ENCODE data around the gene FNIP1.
"Not testable (repeated sequence)": the region's sequence is repeated elsewhere in the genome, so short reads cannot be mapped to it uniquely, and the experiment has no call there.

Gene FNIP1

GRCh38 chr5:131796793-131797693, at the start of gene FNIP1:
FNIP1 (minus strand) TSS chr5:131797017; CDS start chr5:131796921, 96 bp downstream.
- DNase-seq, result peak; percentile 94

GRCh38 chr5:131846536-131846935, 49.7 kb upstream of the FNIP1 start:
- DNase-seq, result no peak

- DNase-seq, result no peak
Observed at GRCh38 chr5:131845828-131846227, 49.0 kb upstream of the FNIP1 start.

GRCh38 chr5:131842971-131843370, 46.2 kb upstream of the FNIP1 start:
- DNase-seq, result not testable (repeated sequence)

GRCh38 chr5:131832702-131833101, 35.9 kb upstream of the FNIP1 start:
- not testable (repeated sequence) for DNase-seq

- DNase-seq, result no peak
Observed at GRCh38 chr5:131825404-131826013, 28.7 kb upstream of the FNIP1 start.

GRCh38 chr5:131824631-131825030, 27.8 kb upstream of the FNIP1 start:
- no peak for DNase-seq

GRCh38 chr5:131821221-131821620, 24.4 kb upstream of the FNIP1 start:
- DNase-seq, result no peak

- no peak for DNase-seq
Observed at GRCh38 chr5:131818001-131818724, 21.3 kb upstream of the FNIP1 start.

- DNase-seq, result no peak
Observed at GRCh38 chr5:131814990-131815389, 18.2 kb upstream of the FNIP1 start.

- no peak for DNase-seq
Observed at GRCh38 chr5:131812371-131813160, 15.7 kb upstream of the FNIP1 start.

- no peak for DNase-seq
Observed at GRCh38 chr5:131810510-131811249, 13.9 kb upstream of the FNIP1 start.

- DNase-seq, result peak; percentile 22
Observed at GRCh38 chr5:131795879-131796792, 681 bp downstream of the FNIP1 start.

- no peak for DNase-seq
Observed at GRCh38 chr5:131795228-131795627, 1.6 kb downstream of the FNIP1 start.

GRCh38 chr5:131794586-131794985, 2.2 kb downstream of the FNIP1 start:
- no peak for DNase-seq

- DNase-seq, result no peak
Observed at GRCh38 chr5:131792896-131793295, 3.9 kb downstream of the FNIP1 start.

- no peak for DNase-seq
Observed at GRCh38 chr5:131791866-131792265, 5.0 kb downstream of the FNIP1 start.

- no peak for DNase-seq
Observed at GRCh38 chr5:131790550-131790949, 6.3 kb downstream of the FNIP1 start.

GRCh38 chr5:131789765-131790164, 7.1 kb downstream of the FNIP1 start:
- DNase-seq, result no peak

GRCh38 chr5:131787736-131788135, 9.1 kb downstream of the FNIP1 start:
- DNase-seq, result no peak
